Gastroesophageal sphincter (tissue), 2 donors: ENCODE results near the gene C6orf89.

Experiments
- POLR2A ChIP-seq, 2 donors: fragments of 450-650 bp; IDR thresholded peaks; one replicate each; pipeline ENCODE4 v1.6.1; 2017; ENCODE audit warnings: antibody characterized with exemption in 2 of 2, mild to moderate bottlenecking in 2 of 2, moderate library complexity in 1 of 2
- POLR2AphosphoS5 ChIP-seq: sonication (generic); formaldehyde crosslinking; IDR thresholded peaks from one replicate; pipeline ENCODE4 v1.6.1; 2017; ENCODE audit warnings: antibody characterized with exemption

- TF ChIP-seq POLR2A (IDR thresholded peaks at IDR 0.05) (no peak), POLR2AphosphoS5 (no peak)
Measured at GRCh38 chr6:36906539-36907325, 21.0 kb downstream of the C6orf89 start.
